Stomach (tissue), 9 donors: Measurements from ENCODE around the gene PLCD1. TPM values are rescaled to one million over a fixed set of nuclear protein-coding genes. Genes with fewer than 3 reads are reported as not detected.
"Not testable (repeated sequence)": the region's sequence is repeated elsewhere in the genome, so short reads cannot be mapped to it uniquely, and the experiment has no call there.

ENCODE experiments used
- DNase-seq, 2 donors: peaks; one replicate each; pipeline versions ENCODE4 v3.0.0 to v3.0.0-alpha.2; 2013 to 2019
- H3K27ac ChIP-seq, 5 donors: fragments of 200-600 bp in 4 of 5; sonication (generic) in 4 of 5; one replicate each; pipeline ENCODE4 v1.5.1; 2013 to 2019; ENCODE audit warnings: mild to moderate bottlenecking in 1 of 5, moderate library complexity in 1 of 5
- H3K27me3 ChIP-seq, 3 donors: fragments of 200-600 bp; sonication (generic); one replicate each; pipeline ENCODE4 v1.5.1; 2017 to 2019; ENCODE audit warnings: mixed run types in 1 of 3
- H3K36me3 ChIP-seq, 4 donors: fragments of 200-600 bp; sonication (generic); 1 replicate in 3 of 4; 2 replicates in 1 of 4; pipeline ENCODE4 v1.5.1; 2016 to 2019
- H3K4me1 ChIP-seq, 4 donors: fragments of 200-600 bp; sonication (generic); one replicate each; pipeline ENCODE4 v1.5.1; 2016 to 2019
- H3K4me3 ChIP-seq, 4 donors: fragments of 200-600 bp; sonication (generic) in 3 of 4; one replicate each; pipeline ENCODE4 v1.5.1; 2016 to 2019; ENCODE audit warnings: mild to moderate bottlenecking in 1 of 4
- H3K9me3 ChIP-seq, 4 donors: fragments of 200-600 bp; sonication (generic); one replicate each; pipeline ENCODE4 v1.5.1; 2016 to 2019
- CTCF ChIP-seq, 7 experiments: fragments of 450-650 bp in 4 of 7; fragments of 200-600 bp in 3 of 7; sonication (generic) in 3 of 7; IDR thresholded peaks; one replicate each; pipeline ENCODE4 v1.5.1; 2016 to 2019; ENCODE audit warnings: antibody characterized with exemption in 7 of 7, control low read depth in 2 of 7, mild to moderate bottlenecking in 1 of 7
- EP300 ChIP-seq: sonication (generic); formaldehyde crosslinking; IDR thresholded peaks from one replicate; pipeline ENCODE4 v1.6.1; 2017; ENCODE audit warnings: antibody characterized with exemption
- POLR2A ChIP-seq, 4 donors: fragments of 450-650 bp; IDR thresholded peaks; one replicate each; pipeline ENCODE4 v1.6.1; 2016; ENCODE audit warnings: antibody characterized with exemption in 4 of 4, control low read depth in 2 of 4, mild to moderate bottlenecking in 1 of 4, moderate library complexity in 1 of 4
- POLR2AphosphoS5 ChIP-seq, 3 donors: sonication (generic); formaldehyde crosslinking; IDR thresholded peaks; one replicate each; pipeline ENCODE4 v1.6.1; 2016; ENCODE audit warnings: antibody characterized with exemption in 3 of 3
- WGBS, 5 donors: extraction: QIAGEN DNeasy Blood & Tissue Kit in 3 of 5; methylation state at CpG; one replicate each; pipeline versions ENCODE4 v1.1.5 to v1.1.7; 2013 to 2018; 5-methylcytosine and 5-hydroxymethylcytosine counted together
- intact Hi-C: fragments of 100-400 bp; cut with DNase I; formaldehyde crosslinking; loops from one replicate; pipeline ENCODE4 v1.15.1; 2023; ENCODE audit warnings: low total_unique reads
- polyA plus RNA-seq, 3 donors: library from polyadenylated mRNA; stranded (reverse); fragments of 200-250 nt; gene quantifications; one replicate each; pipeline ENCODE4 v1.2.3, GENCODE V29; 2013
- total RNA-seq, 5 donors: library from RNA; depleted of rRNA; stranded (reverse); fragments of >200 nt; gene quantifications; one replicate each; pipeline versions ENCODE4 v1.1.0 to v1.2.3, GENCODE V29; 2014 to 2016
- donor health status: healthy with polysubstance abuse.
- donor health status: Bipolar disorder and iron deficiency.
- donor health status: healthy.

PLCD1 gene
- total and polyA plus RNA-seq, 8 donors: 8.2 to 73.9 (median 13.7) TPM

DNA sequence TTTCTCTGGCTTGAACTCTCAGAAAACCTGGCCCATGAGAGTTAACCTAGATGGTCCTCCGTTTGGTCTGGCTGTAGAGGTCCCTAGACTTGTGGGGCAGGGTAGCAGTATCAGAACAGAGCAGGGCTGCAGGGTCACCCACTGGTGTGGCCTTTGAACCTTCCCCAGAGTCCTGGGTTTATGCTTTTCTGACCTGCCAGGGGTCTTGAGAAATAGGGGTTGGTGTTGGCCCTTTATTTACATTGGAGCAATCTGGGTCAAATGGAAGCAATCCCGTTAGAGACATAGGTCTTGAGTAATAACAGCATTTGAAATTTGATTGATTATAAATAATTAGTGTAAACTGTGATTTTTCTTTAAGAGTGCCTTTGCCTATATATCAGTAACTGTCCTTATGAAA, 33.4 kb upstream of the PLCD1 start:
- H3K36me3 ChIP-seq: no peaks in the 10 kb centered on the region
- DNase-seq: no peak
- H3K27me3 ChIP-seq: no peaks in the 10 kb centered on the region
- 69 to 84% (median 80%) methylated on average over 2 of the region's 2 CpGs for WGBS, 5 donors
- H3K4me3 ChIP-seq: no peak overlapping the region
- no peak overlapping the region for H3K27ac ChIP-seq
- intact Hi-C loops: no loop called here
- TF ChIP-seq CTCF (IDR thresholded peaks at IDR 0.05) (no peak), POLR2AphosphoS5 (IDR thresholded peaks at IDR 0.05) (no peak), POLR2A (IDR thresholded peaks at IDR 0.05) (no peak), EP300 (no peak)
- H3K4me1 ChIP-seq: no peaks in the 10 kb centered on the region
- no peaks in the 10 kb centered on the region for H3K9me3 ChIP-seq

GRCh38 chr3:38059591-38059990, 30.1 kb upstream of the PLCD1 start:
- Histone ChIP-seq H3K9me3 (no peaks in the 10 kb centered on the region), H3K4me3 (no peak overlapping the region), H3K27me3 (no peaks in the 10 kb centered on the region), H3K36me3 (no peaks in the 10 kb centered on the region), H3K27ac (no peak overlapping the region), H3K4me1 (no peaks in the 10 kb centered on the region)
- intact Hi-C loops: no loop called here
- no peak for DNase-seq
- WGBS, 5 donors: 80 to 92% (median 84%) methylated on average over 7 of the region's 7 CpGs
- no peak for TF ChIP-seq POLR2AphosphoS5 (IDR thresholded peaks at IDR 0.05)
- TF ChIP-seq EP300: no peak
- TF ChIP-seq POLR2A (IDR thresholded peaks at IDR 0.05): no peak
- TF ChIP-seq CTCF (IDR thresholded peaks at IDR 0.05): no peak

GRCh38 chr3:38059148-38059547, 29.7 kb upstream of the PLCD1 start:
- no peaks in the 10 kb centered on the region for H3K9me3 ChIP-seq
- H3K27ac ChIP-seq: no peak overlapping the region
- no peaks in the 10 kb centered on the region for H3K27me3 ChIP-seq
- DNase-seq: no peak
- 83 to 93% (median 83%) methylated on average over 2 of the region's 2 CpGs for WGBS, 5 donors
- intact Hi-C loops: no loop called here
- H3K4me3 ChIP-seq: no peak overlapping the region
- TF ChIP-seq EP300: no peak
- TF ChIP-seq POLR2A (IDR thresholded peaks at IDR 0.05): no peak
- no peak for TF ChIP-seq POLR2AphosphoS5 (IDR thresholded peaks at IDR 0.05)
- TF ChIP-seq CTCF (IDR thresholded peaks at IDR 0.05): no peak
- no peaks in the 10 kb centered on the region for H3K4me1 ChIP-seq
- no peaks in the 10 kb centered on the region for H3K36me3 ChIP-seq

GRCh38 chr3:38054499-38055001, 25.1 kb upstream of the PLCD1 start:
- Histone ChIP-seq H3K36me3 (no peaks in the 10 kb centered on the region), H3K9me3 (no peaks in the 10 kb centered on the region), H3K4me1 (no peaks in the 10 kb centered on the region), H3K27ac (no peak overlapping the region), H3K27me3 (no peaks in the 10 kb centered on the region), H3K4me3 (no peak overlapping the region)
- DNase-seq: peak in 1 of 2 donors; percentile 54
- 48 to 74% (median 66%) methylated on average over 3 of the region's 3 CpGs for WGBS, 5 donors
- TF ChIP-seq POLR2AphosphoS5 (IDR thresholded peaks at IDR 0.05): no peak
- TF ChIP-seq CTCF (IDR thresholded peaks at IDR 0.05): no peak
- TF ChIP-seq POLR2A (IDR thresholded peaks at IDR 0.05): no peak
- TF ChIP-seq EP300: no peak
- intact Hi-C loops: no loop called here

DNA sequence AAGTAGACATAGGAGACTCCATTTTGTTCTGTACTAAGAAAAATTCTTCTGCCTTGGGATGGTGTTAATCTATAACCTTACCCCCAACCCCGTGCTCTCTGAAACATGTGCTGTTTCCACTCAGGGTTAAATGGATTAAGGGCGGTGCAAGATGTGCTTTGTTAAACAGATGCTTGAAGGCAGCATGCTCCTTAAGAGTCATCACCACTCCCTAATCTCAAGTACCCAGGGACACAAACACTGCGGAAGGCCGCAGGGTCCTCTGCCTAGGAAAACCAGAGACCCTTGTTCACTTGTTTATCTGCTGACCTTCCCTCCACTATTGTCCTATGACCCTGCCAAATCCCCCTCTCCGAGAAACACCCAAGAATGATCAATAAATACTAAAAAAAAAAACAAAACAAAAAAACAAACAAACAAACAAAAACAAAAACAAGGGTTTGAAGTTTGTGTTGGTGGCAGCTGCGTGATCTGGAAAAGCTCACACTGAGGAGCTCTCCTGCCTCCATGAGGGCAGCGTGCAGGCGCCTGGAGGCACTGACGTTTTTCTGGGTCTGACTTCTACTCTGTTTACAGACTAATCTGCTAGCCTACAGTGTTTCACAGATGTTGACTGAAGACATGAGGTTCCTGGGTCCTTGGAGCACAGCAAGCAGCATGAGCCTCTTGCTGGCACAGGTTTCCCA, 24.5 kb upstream of the PLCD1 start:
- intact Hi-C loops: not testable (repeated sequence)

DNA sequence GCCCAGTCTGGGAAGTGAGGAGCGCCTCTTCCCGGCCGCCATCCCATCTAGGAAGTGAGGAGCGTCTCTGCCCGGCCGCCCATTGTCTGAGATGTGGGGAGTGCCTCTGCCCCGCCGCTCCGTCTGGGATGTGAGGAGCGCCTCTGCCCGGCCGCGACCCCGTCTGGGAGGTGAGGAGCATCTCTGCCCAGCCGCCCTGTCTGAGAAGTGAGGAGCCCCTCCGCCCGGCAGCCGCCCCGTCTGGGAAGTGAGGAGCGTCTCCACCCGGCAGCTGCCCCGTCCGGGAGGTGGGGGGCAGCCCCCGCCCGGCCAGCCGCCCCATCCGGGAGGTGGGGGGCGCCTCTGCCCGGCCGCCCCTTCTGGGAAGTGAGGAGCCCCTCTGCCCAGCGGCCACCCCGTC, 23.8 kb upstream of the PLCD1 start:
- DNase-seq, H3K4me1 ChIP-seq, intact Hi-C loops, H3K27me3 ChIP-seq, H3K9me3 ChIP-seq, H3K4me3 ChIP-seq, H3K36me3 ChIP-seq, H3K27ac ChIP-seq: not testable (repeated sequence)
- 94 to 100% (median 97%) methylated on average over 2 to 24 of the region's 32 CpGs for WGBS, 5 donors

More for the DNA sequence above, 24.5 kb upstream of the PLCD1 start:
- not testable (repeated sequence) for H3K36me3 ChIP-seq, H3K4me3 ChIP-seq, H3K9me3 ChIP-seq, H3K4me1 ChIP-seq, DNase-seq, H3K27me3 ChIP-seq, H3K27ac ChIP-seq
- 55 to 75% (median 56%) methylated on average over 6 to 9 of the region's 9 CpGs for WGBS, 5 donors
